OCI-LY7 (cell line): ENCODE measurements around the gene URGCP. TPM values are rescaled to one million over a fixed set of nuclear protein-coding genes. Genes with fewer than 3 reads are reported as not detected.
"Not testable (repeated sequence)": the region's sequence is repeated elsewhere in the genome, so short reads cannot be mapped to it uniquely, and the experiment has no call there.

Source experiments
- BruUV-seq: library from RNA; stranded (reverse); fragments of 400-500 nt; replicated peaks from 2 replicates; lab custom pipeline; 2021; lab: Mats Ljungman, UMichigan
- CTCF ChIA-PET: fragments of 300-600 bp; sonication (Branson Sonifier 250); formaldehyde crosslinking; loops from one replicate; lab custom pipeline; 2022; ENCODE audit warnings: antibody characterized with exemption; ENCODE audit not compliant: unreplicated experiment; lab: Charles Lee
- POLR2A ChIA-PET: fragments of 300-600 bp; sonication (Branson Sonifier 250); formaldehyde crosslinking; loops from one replicate; lab custom pipeline; 2022; ENCODE audit warnings: antibody characterized with exemption; lab: Charles Lee
- DNase-seq: peaks from one replicate; pipeline ENCODE4 v3.0.0-alpha.2; 2015; ENCODE audit warnings: low spot score
- H2AFZ ChIP-seq: fragments of 200-600 bp; sonication (generic), shearing (Covaris generic); 2 replicates; pipeline ENCODE4 v1.6.1; 2014; ENCODE audit warnings: mild to moderate bottlenecking, antibody characterized with exemption, low read length, moderate library complexity
- H3K27ac ChIP-seq: fragments of 200-600 bp; sonication (generic); 2 replicates; pipeline ENCODE4 v1.5.1; 2014; ENCODE audit warnings: mixed run types, low read depth, mild to moderate bottlenecking, moderate library complexity, low read length, inconsistent platforms; ENCODE audit not compliant: poor library complexity, severe bottlenecking
- H3K36me3 ChIP-seq: fragments of 200-600 bp; sonication (generic); 2 replicates; pipeline ENCODE4 v1.6.1; 2014; ENCODE audit warnings: mild to moderate bottlenecking, antibody characterized with exemption, low read length, moderate library complexity, mixed read lengths; ENCODE audit not compliant: insufficient read depth
- H3K4me1 ChIP-seq: fragments of 200-600 bp; sonication (generic); 2 replicates; pipeline ENCODE4 v1.5.1; 2014; ENCODE audit warnings: mild to moderate bottlenecking, low read length; ENCODE audit not compliant: insufficient read depth, poor library complexity, severe bottlenecking
- H3K4me2 ChIP-seq: fragments of 200-600 bp; sonication (generic); 2 replicates; pipeline ENCODE4 v1.6.1; 2014; ENCODE audit warnings: mild to moderate bottlenecking, low read length
- H3K4me3 ChIP-seq: fragments of 200-600 bp; sonication (generic); 2 replicates; pipeline ENCODE4 v1.5.1; 2014; ENCODE audit warnings: mild to moderate bottlenecking, low read depth, low read length; ENCODE audit not compliant: poor library complexity, severe bottlenecking
- H3K79me2 ChIP-seq: fragments of 200-600 bp; sonication (generic); 2 replicates; pipeline ENCODE4 v1.6.1; 2016; ENCODE audit warnings: low read depth, mild to moderate bottlenecking, low read length, moderate library complexity, mixed read lengths; ENCODE audit not compliant: insufficient read depth
- H3K9me2 ChIP-seq: fragments of 200-600 bp; sonication (generic); 2 replicates; pipeline ENCODE4 v1.6.1; 2016; ENCODE audit warnings: mild to moderate bottlenecking, low read length, mixed read lengths; ENCODE audit not compliant: insufficient read depth
- H3K9me3 ChIP-seq: fragments of 200-600 bp; sonication (generic); 2 replicates; pipeline ENCODE4 v1.6.1; 2014; ENCODE audit warnings: mild to moderate bottlenecking, mixed run types, low read length, mixed read lengths
- H4K20me1 ChIP-seq: fragments of 200-600 bp; sonication (generic); 2 replicates; pipeline ENCODE4 v1.6.1; 2014; ENCODE audit warnings: mild to moderate bottlenecking, antibody characterized with exemption, low read length, moderate library complexity, mixed read lengths; ENCODE audit not compliant: insufficient read depth
- EZH2phosphoT487 ChIP-seq: fragments of 200-600 bp; sonication (generic); IDR thresholded peaks from 2 replicates; pipeline ENCODE4 v1.6.1; 2018; ENCODE audit warnings: low read depth, borderline replicate concordance, mild to moderate bottlenecking, mixed run types, antibody characterized with exemption, low read length, moderate library complexity, mixed read lengths
- intact Hi-C: fragments of 100-400 bp; cut with micrococcal nuclease; formaldehyde crosslinking; loops from one replicate; pipeline ENCODE4 v1.10.0; 2022; ENCODE audit not compliant: unreplicated experiment
- total RNA-seq, 2 experiments: library from RNA; depleted of rRNA in 1 of 2; stranded (reverse); fragments of >200 nt in 1 of 2; shearing (Covaris generic) in 1 of 2; gene quantifications; 2 replicates each; pipeline ENCODE4 v1.2.3, GENCODE V29; 2014 to 2022
- TF ChIP-seq, protein P1 (sequence below): fragments of 200-600 bp; sonication (generic); conservative IDR thresholded peaks from 2 replicates; pipeline ENCODE4 v1.5.1; 2014; ENCODE audit warnings: mild to moderate bottlenecking, antibody characterized with exemption, low read length, moderate library complexity, mixed read lengths

The URGCP gene
- total RNA-seq, 2 experiments from 2014 or later = 4.7 to 6.8 TPM

DNA sequence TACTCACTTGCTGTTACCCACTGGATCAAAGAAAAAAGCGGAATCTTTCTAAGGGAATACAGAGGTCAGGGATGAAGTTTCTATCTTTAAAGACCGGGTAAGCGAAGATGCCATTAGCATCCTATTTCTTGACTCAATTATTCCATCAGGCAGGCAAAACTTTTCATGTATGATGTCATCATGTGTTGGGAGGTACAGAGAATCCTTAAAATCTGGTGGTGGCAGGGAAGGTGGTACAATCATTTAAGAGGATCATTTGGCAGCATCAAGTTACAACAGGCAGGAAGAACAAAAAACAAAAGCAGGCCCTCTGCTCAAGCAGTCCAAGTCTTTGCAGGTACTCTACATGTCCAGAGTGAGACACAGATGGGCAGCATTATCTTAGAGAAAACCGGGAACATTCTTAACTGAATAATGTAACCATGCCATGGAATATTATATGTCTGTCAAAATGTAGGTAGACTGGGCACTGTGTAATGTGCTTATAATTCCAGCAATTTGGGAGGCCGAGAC lies 3.8 kb downstream of the URGCP start:
- Histone ChIP-seq H3K9me3 (no peaks in the 10 kb centered on the region), H3K4me2 (no peak overlapping the region), H3K4me1 (no peaks in the 10 kb centered on the region), H3K36me3 (no peaks in the 10 kb centered on the region), H3K4me3 (no peak overlapping the region), H4K20me1 (no peaks in the 10 kb centered on the region), H3K9me2 (no peaks in the 10 kb centered on the region), H3K79me2 (no peaks in the 10 kb centered on the region), H2AFZ (no peak overlapping the region), H3K27ac (no peak overlapping the region)
- TF ChIP-seq, protein P1, sequence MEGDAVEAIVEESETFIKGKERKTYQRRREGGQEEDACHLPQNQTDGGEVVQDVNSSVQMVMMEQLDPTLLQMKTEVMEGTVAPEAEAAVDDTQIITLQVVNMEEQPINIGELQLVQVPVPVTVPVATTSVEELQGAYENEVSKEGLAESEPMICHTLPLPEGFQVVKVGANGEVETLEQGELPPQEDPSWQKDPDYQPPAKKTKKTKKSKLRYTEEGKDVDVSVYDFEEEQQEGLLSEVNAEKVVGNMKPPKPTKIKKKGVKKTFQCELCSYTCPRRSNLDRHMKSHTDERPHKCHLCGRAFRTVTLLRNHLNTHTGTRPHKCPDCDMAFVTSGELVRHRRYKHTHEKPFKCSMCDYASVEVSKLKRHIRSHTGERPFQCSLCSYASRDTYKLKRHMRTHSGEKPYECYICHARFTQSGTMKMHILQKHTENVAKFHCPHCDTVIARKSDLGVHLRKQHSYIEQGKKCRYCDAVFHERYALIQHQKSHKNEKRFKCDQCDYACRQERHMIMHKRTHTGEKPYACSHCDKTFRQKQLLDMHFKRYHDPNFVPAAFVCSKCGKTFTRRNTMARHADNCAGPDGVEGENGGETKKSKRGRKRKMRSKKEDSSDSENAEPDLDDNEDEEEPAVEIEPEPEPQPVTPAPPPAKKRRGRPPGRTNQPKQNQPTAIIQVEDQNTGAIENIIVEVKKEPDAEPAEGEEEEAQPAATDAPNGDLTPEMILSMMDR = no peak
- TF ChIP-seq EZH2phosphoT487 = no peak
- intact Hi-C loops = no loop called here
- BruUV-seq = no TSS peak
- DNase-seq = no peak
- POLR2A ChIA-PET = no interaction called here
- CTCF ChIA-PET = no interaction called here

DNA sequence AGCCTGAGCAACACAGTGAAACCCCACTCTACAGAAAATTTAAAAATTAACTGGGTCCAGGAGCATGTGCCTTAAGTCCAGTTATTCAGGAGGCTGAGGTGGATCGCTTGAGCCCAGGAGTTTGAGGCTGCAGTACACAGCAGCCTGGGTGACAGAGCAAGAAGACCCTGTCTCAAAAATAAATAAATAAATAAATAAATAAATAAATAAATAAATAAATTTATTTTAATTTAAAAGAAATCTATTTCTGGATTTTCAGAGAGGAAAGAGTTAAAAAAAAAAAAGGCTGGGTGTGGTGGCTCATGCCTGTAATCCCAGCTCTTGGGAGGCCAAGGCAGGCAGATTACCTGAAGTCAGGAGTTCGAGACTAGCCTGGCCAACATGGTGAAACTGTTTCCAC lies 7.8 kb downstream of the URGCP start:
- POLR2A ChIA-PET = interaction anchor here (0.7 kb wide), 1 partner anchor 312 kb away, joined by 3 read pairs; no protein-coding TSS in a partner anchor
- BruUV-seq, H3K9me3 ChIP-seq, H3K79me2 ChIP-seq, H3K4me2 ChIP-seq, H4K20me1 ChIP-seq, H3K27ac ChIP-seq, intact Hi-C loops, CTCF ChIA-PET, DNase-seq, H3K4me3 ChIP-seq, H2AFZ ChIP-seq, H3K36me3 ChIP-seq, H3K9me2 ChIP-seq, H3K4me1 ChIP-seq: not testable (repeated sequence)

DNA sequence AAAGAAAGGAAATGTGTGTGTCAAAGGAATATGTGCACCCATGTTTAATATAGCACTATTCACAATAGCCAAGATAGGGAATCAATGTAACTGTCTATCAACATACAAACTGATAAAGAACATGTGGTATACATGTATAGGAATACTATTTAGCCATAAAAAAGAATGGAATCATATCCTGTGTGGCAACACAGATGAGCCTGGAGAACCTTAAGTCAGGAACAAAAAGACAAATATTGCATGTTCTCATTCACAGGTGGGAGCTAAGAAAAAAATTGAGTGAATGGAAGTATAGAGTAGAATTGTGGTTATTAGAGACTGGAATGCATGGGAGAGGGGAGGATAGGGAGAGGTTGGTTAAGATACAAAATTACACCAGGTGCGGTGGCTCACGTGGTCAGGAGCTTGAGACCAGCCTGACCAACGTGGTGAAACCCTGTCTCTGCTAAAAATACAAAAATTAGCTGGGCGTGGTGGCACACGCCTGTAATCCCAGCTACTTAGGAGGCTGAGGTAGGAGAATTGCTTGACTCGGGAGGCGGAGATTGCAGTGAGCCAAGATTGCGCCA lies 10.5 kb downstream of the URGCP start:
- Histone ChIP-seq H3K4me3 (no peak overlapping the region), H3K9me2 (no peaks in the 10 kb centered on the region), H3K36me3 (no peaks in the 10 kb centered on the region), H2AFZ (no peak overlapping the region), H3K4me2 (no peak overlapping the region), H3K27ac (no peak overlapping the region), H4K20me1 (no peaks in the 10 kb centered on the region), H3K9me3 (no peaks in the 10 kb centered on the region), H3K4me1 (no peaks in the 10 kb centered on the region), H3K79me2 (no peaks in the 10 kb centered on the region)
- no peak for DNase-seq
- POLR2A ChIA-PET = no interaction called here
- BruUV-seq = no TSS peak
- no peak for TF ChIP-seq EZH2phosphoT487
- TF ChIP-seq, protein P1 = no peak
- intact Hi-C loops = no loop called here
- CTCF ChIA-PET = no interaction called here
